ENCODE measurements around the gene TRDN.
"Not testable (repeated sequence)": the region's sequence is repeated elsewhere in the genome, so short reads cannot be mapped to it uniquely, and the experiment has no call there.

TRDN gene

GRCh38 chr6:123632641-123633040 lies 4.1 kb downstream of the TRDN start:
- intact Hi-C loops (cut with DNase I) = no loop called here
- no peak for DNase-seq

GRCh38 chr6:123629258-123629941 lies 7.3 kb downstream of the TRDN start:
- intact Hi-C loops (cut with DNase I) = no loop called here
- DNase-seq = no peak

- DNase-seq = no peak
- intact Hi-C loops (cut with DNase I) = no loop called here
These were observed 11.1 kb downstream of the TRDN start for GRCh38 chr6:123625696-123626095.

GRCh38 chr6:123622780-123623179 lies 14.0 kb downstream of the TRDN start:
- no peak for DNase-seq
- intact Hi-C loops (cut with DNase I) = no loop called here

- intact Hi-C loops (cut with DNase I) = no loop called here
- DNase-seq = no peak
These were observed 17.6 kb downstream of the TRDN start for GRCh38 chr6:123619156-123619555.

- DNase-seq = no peak
- intact Hi-C loops (cut with DNase I) = no loop called here
These were observed 19.8 kb downstream of the TRDN start for GRCh38 chr6:123616942-123617341.

GRCh38 chr6:123616016-123616415 lies 20.7 kb downstream of the TRDN start:
- no peak for DNase-seq
- intact Hi-C loops (cut with DNase I) = no loop called here

- intact Hi-C loops (cut with DNase I) = no loop called here
- DNase-seq = no peak
These were observed 26.0 kb downstream of the TRDN start for GRCh38 chr6:123610779-123611178.

- intact Hi-C loops (cut with DNase I) = no loop called here
- no peak for DNase-seq
These were observed 32.7 kb downstream of the TRDN start for GRCh38 chr6:123604067-123604466.

GRCh38 chr6:123598011-123598410 lies 38.7 kb downstream of the TRDN start:
- no peak for DNase-seq

GRCh38 chr6:123594776-123595175 lies 42.0 kb downstream of the TRDN start:
- intact Hi-C loops (cut with DNase I) = no loop called here
- DNase-seq = no peak

More at GRCh38 chr6:123598011-123598410, 38.7 kb downstream of the TRDN start:
- intact Hi-C loops (cut with DNase I) = no loop called here

GRCh38 chr6:123592426-123592825 lies 44.3 kb downstream of the TRDN start:
- DNase-seq = no peak
- intact Hi-C loops (cut with DNase I) = no loop called here

- intact Hi-C loops (cut with DNase I) = no loop called here
- DNase-seq = no peak
These were observed 46.8 kb downstream of the TRDN start for GRCh38 chr6:123589973-123590372.

- intact Hi-C loops (cut with DNase I) = no loop called here
- no peak for DNase-seq
These were observed 47.4 kb downstream of the TRDN start for GRCh38 chr6:123589317-123589716.

GRCh38 chr6:123588546-123588895 lies 48.2 kb downstream of the TRDN start:
- DNase-seq = no peak
- intact Hi-C loops (cut with DNase I) = no loop called here

- intact Hi-C loops (cut with DNase I) = no loop called here
- no peak for DNase-seq
These were observed 48.8 kb downstream of the TRDN start for GRCh38 chr6:123587838-123588545.

GRCh38 chr6:123587407-123587806 lies 49.3 kb downstream of the TRDN start:
- intact Hi-C loops (cut with DNase I); DNase-seq: not testable (repeated sequence)

- no peak for DNase-seq
- intact Hi-C loops (cut with DNase I) = no loop called here
These were observed 56.4 kb downstream of the TRDN start for GRCh38 chr6:123580331-123580730.

GRCh38 chr6:123575188-123575587 lies 61.6 kb downstream of the TRDN start:
- intact Hi-C loops (cut with DNase I) = no loop called here
- no peak for DNase-seq

GRCh38 chr6:123570813-123571684 lies 65.7 kb downstream of the TRDN start:
- DNase-seq = no peak

GRCh38 chr6:123569575-123569974 lies 67.2 kb downstream of the TRDN start:
- no peak for DNase-seq
- intact Hi-C loops (cut with DNase I) = no loop called here

More at GRCh38 chr6:123570813-123571684, 65.7 kb downstream of the TRDN start:
- intact Hi-C loops (cut with DNase I) = no loop called here
